Measurements from ENCODE around the gene CDH23. TPM values are rescaled to one million over a fixed set of nuclear protein-coding genes. Genes with fewer than 3 reads are reported as not detected.
A peak's percentile ranks its signal among the peaks of the same experiment; 100 is the strongest.

The CDH23 gene
- polyA plus RNA-seq, 1 experiment, result 0.01 TPM

DNA sequence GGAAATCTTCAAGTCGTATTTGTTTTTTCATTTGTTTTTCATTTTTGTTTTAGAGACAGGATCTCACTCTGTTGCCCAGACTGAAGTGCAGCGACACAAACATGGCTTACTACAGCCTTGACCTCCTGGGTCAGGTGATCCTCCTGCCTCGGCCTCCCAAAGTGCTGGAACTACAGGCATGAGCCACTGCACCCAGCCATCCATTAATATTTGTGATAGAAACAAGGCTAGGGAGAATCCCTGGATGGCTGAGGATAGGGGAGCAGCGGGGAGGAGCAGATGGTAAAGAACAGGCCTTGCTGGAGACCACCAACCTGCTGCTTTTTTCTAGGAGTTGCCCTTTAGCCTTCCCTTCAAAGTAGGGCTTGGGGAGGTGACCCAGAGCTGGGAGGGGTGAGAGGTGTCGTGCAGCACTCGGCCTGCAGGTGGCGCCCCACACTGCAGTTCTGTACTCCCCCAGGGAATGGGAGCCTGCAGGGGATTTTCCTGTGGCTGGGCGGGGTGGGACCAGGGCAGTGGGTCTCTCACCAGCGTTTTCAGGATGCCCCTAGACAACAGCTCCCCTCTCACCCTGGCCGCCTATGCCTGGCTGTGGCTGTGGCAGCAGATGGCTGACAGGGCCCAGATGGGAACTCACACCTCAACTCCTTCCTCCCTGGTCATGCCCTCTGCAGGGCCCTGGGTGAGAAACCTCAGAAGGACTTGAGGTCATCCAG, 12.6 kb upstream of the CDH23 start:
- Histone ChIP-seq H3K27me3 (ENCODE audit: control insufficient read depth, insufficient read depth, low read length) (peaks cover 27% of the 10 kb centered on the region), H3K9me3 (ENCODE audit: control insufficient read depth, insufficient read depth, low read length) (no peaks in the 10 kb centered on the region), H3K27ac (ENCODE audit: low read depth, low read length) (no peak overlapping the region), H3K4me3 (ENCODE audit: low read depth, low read length) (no peak overlapping the region)
- TF ChIP-seq, protein P1, sequence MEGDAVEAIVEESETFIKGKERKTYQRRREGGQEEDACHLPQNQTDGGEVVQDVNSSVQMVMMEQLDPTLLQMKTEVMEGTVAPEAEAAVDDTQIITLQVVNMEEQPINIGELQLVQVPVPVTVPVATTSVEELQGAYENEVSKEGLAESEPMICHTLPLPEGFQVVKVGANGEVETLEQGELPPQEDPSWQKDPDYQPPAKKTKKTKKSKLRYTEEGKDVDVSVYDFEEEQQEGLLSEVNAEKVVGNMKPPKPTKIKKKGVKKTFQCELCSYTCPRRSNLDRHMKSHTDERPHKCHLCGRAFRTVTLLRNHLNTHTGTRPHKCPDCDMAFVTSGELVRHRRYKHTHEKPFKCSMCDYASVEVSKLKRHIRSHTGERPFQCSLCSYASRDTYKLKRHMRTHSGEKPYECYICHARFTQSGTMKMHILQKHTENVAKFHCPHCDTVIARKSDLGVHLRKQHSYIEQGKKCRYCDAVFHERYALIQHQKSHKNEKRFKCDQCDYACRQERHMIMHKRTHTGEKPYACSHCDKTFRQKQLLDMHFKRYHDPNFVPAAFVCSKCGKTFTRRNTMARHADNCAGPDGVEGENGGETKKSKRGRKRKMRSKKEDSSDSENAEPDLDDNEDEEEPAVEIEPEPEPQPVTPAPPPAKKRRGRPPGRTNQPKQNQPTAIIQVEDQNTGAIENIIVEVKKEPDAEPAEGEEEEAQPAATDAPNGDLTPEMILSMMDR (IDR thresholded peaks at IDR 0.05; ENCODE audit: low read depth, low read length), result peak; percentile 84
- DNase-seq (ENCODE audit: low read depth, low spot score), result no peak
- CTCF ChIA-PET, result interaction anchor here (0.5 to 3.4 kb wide), 17 partner anchors 9 to 324 kb away, joined by 3 to 24 read pairs (median 4); no protein-coding TSS in a partner anchor
- POLR2A ChIA-PET, result interaction anchor here (0.6 kb wide), 1 partner anchor 500 kb away, joined by 5 read pairs; no protein-coding TSS in a partner anchor

DNA sequence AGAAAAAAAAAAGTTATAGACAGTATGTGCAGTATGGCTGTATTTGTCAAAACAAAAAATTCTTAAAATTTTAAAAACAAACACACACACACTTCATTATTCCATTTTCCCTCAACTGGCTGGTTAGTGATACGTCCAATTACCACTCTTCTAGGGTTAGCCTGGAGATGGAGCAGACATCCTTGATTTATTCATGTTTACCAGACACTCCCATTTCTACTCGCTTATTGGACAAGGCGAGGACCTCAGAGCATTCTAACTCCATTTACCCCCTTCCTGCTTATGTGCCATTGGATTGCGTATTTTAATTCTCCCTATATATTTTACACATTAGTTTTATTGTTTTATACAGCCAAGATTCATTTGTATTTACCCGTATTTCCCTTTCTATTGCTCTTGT, 8.5 kb upstream of the CDH23 start:
- Histone ChIP-seq H3K27me3 (ENCODE audit: control insufficient read depth, insufficient read depth, low read length) (peaks cover 50% of the 10 kb centered on the region), H3K9me3 (ENCODE audit: control insufficient read depth, insufficient read depth, low read length) (no peaks in the 10 kb centered on the region), H3K27ac (ENCODE audit: low read depth, low read length) (no peak overlapping the region), H3K4me3 (ENCODE audit: low read depth, low read length) (no peak overlapping the region)
- ChIA-PET POLR2A (no interaction called here), CTCF (no interaction called here)
- TF ChIP-seq, protein P1 (IDR thresholded peaks at IDR 0.05; ENCODE audit: low read depth, low read length), result no peak
- no peak for DNase-seq (ENCODE audit: low read depth, low spot score)

DNA sequence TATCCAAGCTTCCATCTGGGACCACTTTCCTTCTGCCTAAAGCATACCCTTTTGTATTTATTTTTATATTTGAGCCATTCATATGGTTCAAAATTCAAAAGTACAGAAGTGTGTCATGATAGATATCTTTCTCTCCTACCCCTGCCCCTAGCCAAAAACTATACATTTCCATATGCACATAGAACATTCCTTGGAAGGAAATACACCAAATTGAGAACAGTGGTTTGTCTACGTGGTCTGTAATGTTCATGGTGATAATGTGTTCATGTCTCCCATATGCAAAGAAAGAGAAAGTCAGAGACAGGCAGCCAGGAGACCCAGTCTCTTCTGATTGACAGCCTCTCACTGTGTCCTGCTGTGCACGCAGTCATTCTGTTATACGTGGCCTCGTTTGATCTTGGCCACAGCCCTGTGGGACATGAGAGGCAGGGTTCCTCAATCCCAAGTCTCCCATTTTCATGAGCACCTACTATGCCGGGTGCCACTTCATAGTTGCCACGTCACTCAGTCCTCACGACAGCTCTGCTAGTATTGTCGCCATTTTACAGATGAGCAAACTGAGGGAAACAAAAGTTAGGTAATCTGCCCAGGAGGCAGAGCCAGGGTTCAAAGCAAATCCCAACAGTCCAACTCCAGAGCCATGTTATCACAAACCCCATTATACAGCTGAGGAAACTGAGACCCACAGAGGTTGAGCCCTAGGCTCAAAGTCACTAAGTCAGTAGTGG, 8.0 kb upstream of the CDH23 start:
- Histone ChIP-seq H3K9me3 (ENCODE audit: control insufficient read depth, insufficient read depth, low read length) (no peaks in the 10 kb centered on the region), H3K27me3 (ENCODE audit: control insufficient read depth, insufficient read depth, low read length) (peaks cover 55% of the 10 kb centered on the region), H3K4me3 (ENCODE audit: low read depth, low read length) (no peak overlapping the region), H3K27ac (ENCODE audit: low read depth, low read length) (no peak overlapping the region)
- DNase-seq (ENCODE audit: low read depth, low spot score), result no peak
- TF ChIP-seq, protein P1 (IDR thresholded peaks at IDR 0.05; ENCODE audit: low read depth, low read length), result no peak
- CTCF ChIA-PET, result no interaction called here
- POLR2A ChIA-PET, result interaction anchor here (0.7 kb wide), 1 partner anchor 233 kb away, joined by 3 read pairs; no protein-coding TSS in a partner anchor

DNA sequence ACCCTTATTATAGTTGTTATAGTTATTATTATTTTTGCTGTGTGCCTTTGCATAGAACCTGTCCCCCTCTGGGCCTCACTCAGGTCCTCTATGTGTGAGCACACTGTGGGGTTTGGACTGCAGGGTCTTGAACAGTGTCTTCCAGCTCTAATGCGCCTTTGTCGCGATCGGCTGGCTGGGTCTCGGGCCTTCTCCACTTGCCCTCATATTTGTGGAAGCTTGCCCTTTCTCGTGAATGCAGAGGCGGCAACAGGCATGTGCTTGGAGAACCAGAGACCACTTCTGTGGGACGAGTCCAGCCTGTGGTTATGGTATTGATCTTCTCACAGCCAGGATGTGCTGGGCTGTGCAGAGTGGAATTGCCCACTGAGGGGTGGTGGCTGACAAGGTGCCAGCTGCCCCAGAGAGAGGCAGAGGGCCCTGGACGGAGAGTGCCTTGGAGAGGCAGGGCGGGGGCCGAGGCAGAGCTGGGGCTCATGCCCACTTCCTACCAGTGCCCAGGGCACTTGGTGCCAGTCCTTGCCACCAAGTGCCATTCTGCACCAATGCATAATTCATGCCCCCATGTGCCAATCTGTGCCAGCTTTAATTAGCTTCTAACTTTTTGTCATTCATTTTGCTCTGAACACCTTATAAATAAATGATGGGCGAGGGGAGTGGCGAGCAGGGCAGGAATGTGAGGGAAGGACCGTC, 6.8 kb upstream of the CDH23 start:
- ChIA-PET CTCF (interaction anchor here (0.9 kb wide), 1 partner anchor 75 kb away, joined by 3 read pairs; no protein-coding TSS in a partner anchor), POLR2A (no interaction called here)

More for the DNA sequence above, 6.8 kb upstream of the CDH23 start:
- Histone ChIP-seq H3K27me3 (ENCODE audit: control insufficient read depth, insufficient read depth, low read length) (peaks cover 63% of the 10 kb centered on the region), H3K27ac (ENCODE audit: low read depth, low read length) (no peak overlapping the region), H3K4me3 (ENCODE audit: low read depth, low read length) (no peak overlapping the region), H3K9me3 (ENCODE audit: control insufficient read depth, insufficient read depth, low read length) (no peaks in the 10 kb centered on the region)
- TF ChIP-seq, protein P1 (IDR thresholded peaks at IDR 0.05; ENCODE audit: low read depth, low read length), result no peak
- no peak for DNase-seq (ENCODE audit: low read depth, low spot score)
